Suprapubic skin (tissue), 4 donors: Measurements from ENCODE around the gene SERF2. TPM values are rescaled to one million over a fixed set of nuclear protein-coding genes. Genes with fewer than 3 reads are reported as not detected.
A peak's percentile ranks its signal among the peaks of the same experiment; 100 is the strongest.

ENCODE experiments used
- DNase-seq, 2 donors: peaks; one replicate each; pipeline ENCODE4 v3.0.0-alpha.2; 2019; ENCODE audit warnings: low spot score in 2 of 2
- H3K27ac ChIP-seq: fragments of 200-600 bp; sonication (generic); one replicate; pipeline ENCODE4 v1.5.1; 2019
- H3K27me3 ChIP-seq: fragments of 200-600 bp; sonication (generic); one replicate; pipeline ENCODE4 v1.5.1; 2019
- H3K36me3 ChIP-seq: fragments of 200-600 bp; sonication (generic); one replicate; pipeline ENCODE4 v1.5.1; 2019
- H3K4me1 ChIP-seq: fragments of 200-600 bp; sonication (generic); one replicate; pipeline ENCODE4 v1.5.1; 2019
- H3K4me3 ChIP-seq: fragments of 200-600 bp; sonication (generic); one replicate; pipeline ENCODE4 v1.5.1; 2019; ENCODE audit warnings: mild to moderate bottlenecking
- H3K9me3 ChIP-seq: fragments of 200-600 bp; sonication (generic); one replicate; pipeline ENCODE4 v1.5.1; 2019
- CTCF ChIP-seq, 2 donors: fragments of 200-600 bp in 1 of 2; fragments of 450-650 bp in 1 of 2; sonication (generic) in 1 of 2; IDR thresholded peaks; one replicate each; pipeline ENCODE4 v1.5.1; 2016 to 2019; ENCODE audit warnings: antibody characterized with exemption in 2 of 2, mild to moderate bottlenecking in 1 of 2, moderate library complexity in 1 of 2
- EP300 ChIP-seq: sonication (generic); formaldehyde crosslinking; IDR thresholded peaks from one replicate; pipeline ENCODE4 v1.6.1; 2017; ENCODE audit warnings: antibody characterized with exemption
- POLR2A ChIP-seq, 2 donors: fragments of 450-650 bp; IDR thresholded peaks; one replicate each; pipeline ENCODE4 v1.6.1; 2017; ENCODE audit warnings: antibody characterized with exemption in 2 of 2, mild to moderate bottlenecking in 2 of 2, moderate library complexity in 2 of 2
- POLR2AphosphoS5 ChIP-seq, 3 donors: sonication (generic); formaldehyde crosslinking; IDR thresholded peaks; one replicate each; pipeline ENCODE4 v1.6.1; 2017; ENCODE audit warnings: antibody characterized with exemption in 3 of 3
- WGBS: methylation state at CpG from one replicate; pipeline ENCODE4 v1.1.5; 2018; 5-methylcytosine and 5-hydroxymethylcytosine counted together
- total RNA-seq, 4 donors: library from RNA; depleted of rRNA; stranded (reverse); fragments of >200 nt; gene quantifications; one replicate each; pipeline ENCODE4 v1.1.0, GENCODE V29; 2016

The SERF2 gene
- total RNA-seq, 4 donors from 2014 or later, result 352 to 813 (median 687) TPM

DNA sequence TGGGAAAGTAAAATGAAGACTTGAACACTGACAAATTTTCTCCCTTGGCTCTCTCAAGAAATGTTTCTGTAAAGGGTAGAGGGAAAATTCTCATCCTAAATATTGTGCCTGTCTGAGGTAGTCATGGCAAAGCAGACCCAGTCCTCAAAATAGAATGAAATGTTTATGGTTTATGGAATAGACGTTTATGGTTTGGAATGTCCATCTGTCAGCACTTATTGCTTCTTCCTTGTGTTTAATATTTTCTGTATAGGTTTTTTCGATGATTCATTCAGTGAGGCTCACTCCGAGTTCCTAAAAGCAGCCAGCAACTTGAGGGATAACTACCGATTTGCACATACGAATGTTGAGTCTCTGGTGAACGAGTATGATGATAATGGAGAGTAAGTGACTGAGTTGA is 29.3 kb upstream of the SERF2 start:
- WGBS, result 73% methylated on average over 6 of the region's 6 CpGs
- Histone ChIP-seq H3K27me3 (no peaks in the 10 kb centered on the region), H3K36me3 (peaks cover 94% of the 10 kb centered on the region), H3K4me3 (no peak overlapping the region), H3K27ac (no peak overlapping the region), H3K9me3 (no peaks in the 10 kb centered on the region), H3K4me1 (no peaks in the 10 kb centered on the region)
- DNase-seq, result no peak
- no peak for TF ChIP-seq POLR2A (IDR thresholded peaks at IDR 0.05)
- TF ChIP-seq POLR2AphosphoS5 (IDR thresholded peaks at IDR 0.05), result no peak
- TF ChIP-seq EP300, result no peak
- no peak for TF ChIP-seq CTCF (IDR thresholded peaks at IDR 0.05)

DNA sequence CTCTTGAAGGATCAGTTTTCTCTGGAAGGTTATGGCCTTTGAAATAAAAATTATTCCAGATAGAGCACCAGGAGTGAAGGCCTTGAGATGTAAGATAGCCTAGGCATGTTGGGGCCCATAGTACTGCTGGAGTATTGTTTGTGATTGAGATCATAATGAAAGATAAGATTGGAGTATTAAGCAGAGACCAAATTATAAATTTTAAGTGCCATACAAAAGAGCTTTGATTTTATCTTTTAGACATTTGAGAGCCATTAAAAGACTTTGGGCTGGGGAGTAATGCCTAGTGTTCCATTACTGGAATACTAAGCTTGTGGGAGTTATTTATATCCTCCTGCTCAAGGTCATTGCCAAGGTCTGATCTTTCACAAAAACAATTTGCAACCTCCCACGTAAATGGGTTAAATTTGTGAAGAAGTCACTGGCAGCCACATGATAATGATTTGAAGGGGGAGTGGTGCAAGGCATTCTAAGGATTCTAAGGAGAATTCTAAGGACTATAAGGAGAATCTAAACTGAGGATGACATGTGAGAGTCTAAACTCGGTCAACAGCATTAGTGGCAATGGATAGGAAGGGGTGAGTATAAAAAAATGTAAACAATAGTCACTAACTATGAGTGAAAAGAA is 28.2 kb upstream of the SERF2 start:
- no peak for TF ChIP-seq POLR2AphosphoS5 (IDR thresholded peaks at IDR 0.05)
- no peak for TF ChIP-seq CTCF (IDR thresholded peaks at IDR 0.05)
- TF ChIP-seq POLR2A (IDR thresholded peaks at IDR 0.05), result no peak
- no peak for TF ChIP-seq EP300
- Histone ChIP-seq H3K4me1 (no peaks in the 10 kb centered on the region), H3K4me3 (no peak overlapping the region), H3K9me3 (no peaks in the 10 kb centered on the region), H3K27ac (no peak overlapping the region), H3K27me3 (no peaks in the 10 kb centered on the region), H3K36me3 (peaks cover 94% of the 10 kb centered on the region)
- 62% methylated on average over 2 of the region's 2 CpGs for WGBS
- no peak for DNase-seq

- peak; percentile 16 to 77 for TF ChIP-seq CTCF (IDR thresholded peaks at IDR 0.05)
- no peak for TF ChIP-seq EP300
- no peak for DNase-seq
- Histone ChIP-seq H3K36me3 (peaks cover 82% of the 10 kb centered on the region), H3K27ac (no peak overlapping the region), H3K4me1 (peaks cover 16% of the 10 kb centered on the region), H3K9me3 (no peaks in the 10 kb centered on the region), H3K4me3 (no peak overlapping the region), H3K27me3 (no peaks in the 10 kb centered on the region)
- WGBS, result 68% methylated on average over 5 of the region's 5 CpGs
These were observed 22.4 kb upstream of the SERF2 start for GRCh38 chr15:43769584-43770228.

- Histone ChIP-seq H3K4me1 (peaks cover 37% of the 10 kb centered on the region), H3K27ac (no peak overlapping the region), H3K4me3 (no peak overlapping the region), H3K27me3 (no peaks in the 10 kb centered on the region), H3K9me3 (no peaks in the 10 kb centered on the region), H3K36me3 (peaks cover 61% of the 10 kb centered on the region)
- DNase-seq, result no peak
- WGBS, result 23% methylated on average over 2 of the region's 2 CpGs
- TF ChIP-seq POLR2A (IDR thresholded peaks at IDR 0.05) (no peak), EP300 (no peak), CTCF (IDR thresholded peaks at IDR 0.05) (no peak), POLR2AphosphoS5 (IDR thresholded peaks at IDR 0.05) (no peak)
These were observed 20.3 kb upstream of the SERF2 start for GRCh38 chr15:43771816-43772215.

- Histone ChIP-seq H3K9me3 (no peaks in the 10 kb centered on the region), H3K4me1 (peaks cover 41% of the 10 kb centered on the region), H3K4me3 (no peak overlapping the region), H3K27me3 (no peaks in the 10 kb centered on the region), H3K27ac (no peak overlapping the region), H3K36me3 (peaks cover 53% of the 10 kb centered on the region)
- no peak for DNase-seq
- TF ChIP-seq POLR2AphosphoS5 (IDR thresholded peaks at IDR 0.05), result no peak
- no peak for TF ChIP-seq EP300
- TF ChIP-seq POLR2A (IDR thresholded peaks at IDR 0.05), result no peak
- no peak for TF ChIP-seq CTCF (IDR thresholded peaks at IDR 0.05)
These were observed 19.5 kb upstream of the SERF2 start for GRCh38 chr15:43772624-43773023.
